H1 (cell line): ENCODE results near the gene GPR17. TPM values are rescaled to one million over a fixed set of nuclear protein-coding genes. Genes with fewer than 3 reads are reported as not detected.

Experiments used
- ZNF274 ChIP-seq: IDR thresholded peaks from 2 replicates; pipeline ENCODE4 v1.7.0; 2012; ENCODE audit warnings: low read length, borderline replicate concordance; ENCODE audit errors: extremely low read depth
- polyA plus RNA-seq, 7 experiments: library from polyadenylated mRNA; depleted of rRNA in 3 of 7; stranded (reverse) in 5 of 7; unstranded in 2 of 7; fragments of >200 nt in 5 of 7; fragments of 200-250 nt in 2 of 7; gene quantifications; 1 replicate in 5 of 7; 2 replicates in 1 of 7; 4 replicates in 1 of 7; pipeline versions ENCODE4 v1.2.1 to v1.2.3, GENCODE V29; 2011 to 2013; ENCODE audit warnings: missing spikeins in 2 of 7, mixed read lengths in 2 of 7
- total RNA-seq: library from RNA; stranded (reverse); fragmentation: NEBNext Ultra II Directional; extraction: Animal tissue kit (Norgen Biotek cat#: 25700); gene quantifications from 2 replicates; pipeline ENCODE4 v1.2.1, GENCODE V29; 2021

Gene GPR17
- total and polyA plus RNA-seq, 2 of the 8 experiments (the other 6 are each of a cell fraction or from before 2014, with no cell fraction given): 0.03 TPM; not detected in 1

DNA sequence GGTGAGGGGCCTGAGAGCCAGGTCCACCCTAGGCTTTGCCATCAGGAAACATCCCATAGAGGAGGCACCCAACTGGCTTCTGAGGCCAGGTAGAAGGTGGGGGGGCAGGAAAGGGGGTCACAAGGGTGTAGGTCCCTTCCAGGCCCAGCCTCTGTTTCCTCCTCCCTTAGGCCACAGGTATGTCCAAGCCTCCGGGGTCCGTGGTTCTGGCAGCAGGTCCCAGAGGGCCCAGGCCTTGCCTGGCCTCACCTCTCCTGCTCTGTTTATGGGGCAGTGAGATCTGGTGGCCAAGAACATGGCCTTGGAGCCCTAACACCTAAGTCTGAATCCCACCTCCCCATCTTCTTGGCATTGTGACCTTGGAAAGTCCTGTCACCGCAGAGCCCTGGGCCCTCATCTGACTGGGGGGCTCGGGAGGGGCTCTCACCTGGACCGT, 21.6 kb upstream of the GPR17 start (continued):
- no peak for TF ChIP-seq ZNF274
